GM23338 (cell line): ENCODE results near the gene S100A5. TPM values are rescaled to one million over a fixed set of nuclear protein-coding genes. Genes with fewer than 3 reads are reported as not detected.
"Not testable (repeated sequence)": the region's sequence is repeated elsewhere in the genome, so short reads cannot be mapped to it uniquely, and the experiment has no call there.

Experiments used
- ATAC-seq: fragments of 200-7000 bp; cut with Tn5 transposase; 3 replicates; pipeline ENCODE4 v1.9.1; 2020
- DNase-seq: peaks from one replicate; pipeline ENCODE4 v3.0.0-alpha.2; 2015; ENCODE audit warnings: low spot score
- H2AFZ ChIP-seq: fragments of 200-600 bp; sonication (generic); 2 replicates; pipeline ENCODE4 v1.8.0; 2016; ENCODE audit warnings: antibody characterized with exemption, mild to moderate bottlenecking, moderate library complexity
- H3F3A ChIP-seq: fragments of 200-600 bp; sonication (generic); replicated peaks from 2 replicates; pipeline ENCODE4 v1.8.0; 2017; ENCODE audit warnings: antibody characterized with exemption, mixed run types, low read depth
- H3K27ac ChIP-seq: fragments of 200-600 bp; sonication (generic); 2 replicates; pipeline ENCODE4 v1.6.1; 2016; ENCODE audit warnings: low read depth
- H3K27me3 ChIP-seq: fragments of 200-600 bp; sonication (generic); 2 replicates; pipeline ENCODE4 v1.8.0; 2016; ENCODE audit warnings: mild to moderate bottlenecking, mixed run types, moderate library complexity; ENCODE audit not compliant: insufficient read depth
- H3K36me3 ChIP-seq: fragments of 200-600 bp; sonication (generic); 2 replicates; pipeline ENCODE4 v1.8.0; 2016; ENCODE audit warnings: mild to moderate bottlenecking; ENCODE audit not compliant: insufficient read depth
- H3K4me1 ChIP-seq: fragments of 200-600 bp; sonication (generic); 2 replicates; pipeline ENCODE4 v1.8.0; 2016; ENCODE audit warnings: mild to moderate bottlenecking, moderate library complexity; ENCODE audit not compliant: insufficient read depth
- H3K4me2 ChIP-seq: fragments of 200-600 bp; sonication (generic); 2 replicates; pipeline ENCODE4 v1.7.1; 2017; ENCODE audit warnings: mixed run types
- H3K4me3 ChIP-seq: fragments of 200-600 bp; sonication (generic); 2 replicates; pipeline ENCODE4 v1.6.1; 2016; ENCODE audit warnings: mixed run types
- H3K79me2 ChIP-seq: fragments of 200-600 bp; sonication (generic); replicated peaks from 2 replicates; pipeline ENCODE4 v1.8.0; 2017; ENCODE audit warnings: mild to moderate bottlenecking; ENCODE audit not compliant: insufficient read depth
- H3K9me2 ChIP-seq: fragments of 200-600 bp; sonication (generic); 2 replicates; pipeline ENCODE4 v1.8.0; 2017; ENCODE audit not compliant: insufficient read depth
- H4K20me1 ChIP-seq: fragments of 200-600 bp; sonication (generic); replicated peaks from 2 replicates; pipeline ENCODE4 v1.8.0; 2017; ENCODE audit warnings: mild to moderate bottlenecking; ENCODE audit not compliant: insufficient read depth
- H3K27ac Mint-ChIP-seq: 2 replicates; pipeline ENCODE4 v1.8.0; 2020; ENCODE audit warnings: inconsistent platforms, mild to moderate bottlenecking, moderate library complexity, mixed read lengths
- H3K27me3 Mint-ChIP-seq: 3 replicates; pipeline ENCODE4 v1.8.0; 2022; ENCODE audit warnings: low read depth, mild to moderate bottlenecking, moderate library complexity, mixed read lengths, inconsistent platforms; ENCODE audit not compliant: insufficient read depth, poor library complexity
- H3K36me3 Mint-ChIP-seq: 3 replicates; pipeline ENCODE4 v1.8.0; 2021; ENCODE audit warnings: low read depth, mild to moderate bottlenecking, inconsistent platforms, moderate library complexity, mixed read lengths
- H3K4me1 Mint-ChIP-seq: 3 replicates; pipeline ENCODE4 v1.8.0; 2020; ENCODE audit warnings: mild to moderate bottlenecking, inconsistent platforms, mixed read lengths
- H3K4me3 Mint-ChIP-seq: 3 replicates; pipeline ENCODE4 v1.8.0; 2021; ENCODE audit warnings: moderate library complexity, mild to moderate bottlenecking, inconsistent platforms, mixed read lengths
- H3K9me3 Mint-ChIP-seq: 3 replicates; pipeline ENCODE4 v1.8.0; 2020; ENCODE audit warnings: moderate library complexity, mild to moderate bottlenecking, inconsistent platforms, mixed read lengths
- CREB1 ChIP-seq: fragments of 250-450 bp; sonication (Bioruptor Pico); IDR thresholded peaks from 2 replicates; pipeline ENCODE4 v1.5.0; 2020; ENCODE audit warnings: low read depth, mild to moderate bottlenecking, moderate library complexity
- EZH2 ChIP-seq: fragments of 200-600 bp; sonication (generic); IDR thresholded peaks from one replicate; pipeline ENCODE4 v1.8.0; 2017; ENCODE audit warnings: antibody characterized with exemption, mild to moderate bottlenecking, low read depth; ENCODE audit not compliant: unreplicated experiment
- NANOG ChIP-seq: IDR thresholded peaks from 2 replicates; pipeline ENCODE4 v1.6.1; 2016; ENCODE audit warnings: antibody characterized with exemption, borderline replicate concordance
- POLR2AphosphoS5 ChIP-seq: IDR thresholded peaks from 2 replicates; pipeline ENCODE4 v1.6.1; 2016; ENCODE audit warnings: antibody characterized with exemption, low read depth
- REST ChIP-seq: IDR thresholded peaks from one replicate; pipeline ENCODE4 v1.6.1; 2018; ENCODE audit warnings: antibody characterized with exemption; ENCODE audit not compliant: unreplicated experiment
- ZNF331 ChIP-seq: fragments of 250-450 bp; sonication (Bioruptor Pico); IDR thresholded peaks from 2 replicates; pipeline ENCODE4 v1.5.0; 2020; ENCODE audit warnings: low read depth, mild to moderate bottlenecking, moderate library complexity
- polyA plus RNA-seq: library from polyadenylated mRNA; unstranded; fragments of >200 nt; fragmentation: Nextera tagmentation; extraction: Ambion mirVana; gene quantifications from 2 replicates; pipeline ENCODE4 v1.2.1, GENCODE V29; 2016
- total RNA-seq: library from RNA; depleted of rRNA; stranded (reverse); fragments of >200 nt; shearing (Covaris generic); gene quantifications from 2 replicates; pipeline ENCODE4 v1.2.3, GENCODE V29; 2014

S100A5 gene
- total and polyA plus RNA-seq, 2 experiments from 2014 or later: 0.47 TPM; not detected in 1

GRCh38 chr1:153588033-153588432, 47.3 kb upstream of the S100A5 start:
- H3K4me1 ChIP-seq, H3K36me3 ChIP-seq, H3K27me3 ChIP-seq, H4K20me1 ChIP-seq, H3K27me3 Mint-ChIP-seq, H3K27ac Mint-ChIP-seq, H3K4me3 Mint-ChIP-seq, H3F3A ChIP-seq, DNase-seq, H3K9me2 ChIP-seq, H3K36me3 Mint-ChIP-seq, H3K4me2 ChIP-seq, H3K9me3 Mint-ChIP-seq, H3K79me2 ChIP-seq, H3K27ac ChIP-seq, H3K4me3 ChIP-seq, ATAC-seq: not testable (repeated sequence)
- H2AFZ ChIP-seq: 0 out of 2 replicates have a peak overlapping the region, but pooled peaks have one; percentile 60
- peaks cover 12% of the 10 kb centered on the region for H3K4me1 Mint-ChIP-seq

- Histone ChIP-seq H3K36me3 (no peaks in the 10 kb centered on the region), H2AFZ (0 out of 2 replicates have a peak overlapping the region, but pooled peaks have one; percentile 52)
- H3K27me3 Mint-ChIP-seq: peaks cover 9% of the 10 kb centered on the region
These were observed 46.6 kb upstream of the S100A5 start for GRCh38 chr1:153587314-153587713.

GRCh38 chr1:153586347-153586746, 45.6 kb upstream of the S100A5 start:
- H3K4me3 Mint-ChIP-seq: no peak overlapping the region
- Histone ChIP-seq H3K9me2 (no peaks in the 10 kb centered on the region), H3K79me2 (no peaks in the 10 kb centered on the region), H3K27ac (no peak overlapping the region), H2AFZ (0 out of 2 replicates have a peak overlapping the region, but pooled peaks have one; percentile 32), H3K27me3 (no peaks in the 10 kb centered on the region), H3K36me3 (no peaks in the 10 kb centered on the region), H3K4me2 (no peak overlapping the region), H4K20me1 (no peaks in the 10 kb centered on the region), H3K4me3 (no peak overlapping the region), H3K4me1 (peaks cover 6% of the 10 kb centered on the region; the same call in 1 of the 2 replicates), H3F3A (no peaks in the 10 kb centered on the region)
- TF ChIP-seq ZNF331 (CRISPR knock-in tag) (no peak), NANOG (no peak), POLR2AphosphoS5 (no peak), CREB1 (CRISPR knock-in tag) (no peak)
- no peaks in the 10 kb centered on the region for H3K9me3 Mint-ChIP-seq
- DNase-seq (no peak), ATAC-seq (no peak)
- peaks cover 9% of the 10 kb centered on the region for H3K27me3 Mint-ChIP-seq
- no peak overlapping the region for H3K27ac Mint-ChIP-seq
- no peaks in the 10 kb centered on the region for H3K36me3 Mint-ChIP-seq
- peaks cover 8% of the 10 kb centered on the region; the same call in 2 of the 3 replicates for H3K4me1 Mint-ChIP-seq

More at GRCh38 chr1:153587314-153587713, 46.6 kb upstream of the S100A5 start:
- Histone ChIP-seq H3F3A (no peaks in the 10 kb centered on the region), H4K20me1 (no peaks in the 10 kb centered on the region), H3K79me2 (no peaks in the 10 kb centered on the region), H3K4me2 (no peak overlapping the region), H3K27me3 (no peaks in the 10 kb centered on the region), H3K27ac (no peak overlapping the region), H3K9me2 (no peaks in the 10 kb centered on the region), H3K4me3 (no peak overlapping the region), H3K4me1 (peaks cover 6% of the 10 kb centered on the region; the same call in 1 of the 2 replicates)
- Mint-ChIP-seq H3K36me3 (no peaks in the 10 kb centered on the region), H3K27ac (no peak overlapping the region), H3K9me3 (no peaks in the 10 kb centered on the region), H3K4me3 (no peak overlapping the region), H3K4me1 (peaks cover 8% of the 10 kb centered on the region; the same call in 2 of the 3 replicates)
- ATAC-seq: no peak
- TF ChIP-seq POLR2AphosphoS5 (no peak), REST (no peak), EZH2 (no peak)
- DNase-seq: no peak
